ENCODE results near the gene IGSF5. TPM values are rescaled to one million over a fixed set of nuclear protein-coding genes. Genes with fewer than 3 reads are reported as not detected.

Gene IGSF5
- total RNA-seq, 1 donor from 2014 or later, result 0.64 TPM

DNA sequence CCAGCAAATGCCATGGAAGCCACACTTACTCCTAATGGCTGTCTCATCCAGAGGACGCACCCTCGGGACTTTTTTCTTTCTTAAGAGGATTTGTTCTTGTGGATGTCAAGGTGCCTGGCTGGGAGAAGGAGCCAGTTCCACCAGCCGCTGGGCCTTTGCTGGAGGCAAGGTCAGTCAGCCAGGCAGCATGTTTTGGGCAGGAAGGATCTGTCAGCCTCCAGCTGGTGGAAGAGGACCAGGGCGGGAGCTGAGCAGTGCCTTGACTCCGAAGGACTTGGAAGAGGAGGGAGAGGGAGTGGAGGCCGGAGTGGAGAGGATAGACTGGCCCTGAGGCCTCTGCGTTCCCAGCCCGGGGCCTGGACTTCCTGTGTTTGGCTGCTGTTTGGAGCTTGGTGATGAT lies 5.7 kb downstream of the IGSF5 start:
- Mint-ChIP-seq H3K27me3 (ENCODE audit: low read depth, unreplicated experiment) (peaks cover 1% of the 10 kb centered on the region), H3K4me3 (ENCODE audit: unreplicated experiment) (no peak overlapping the region), H3K4me1 (ENCODE audit: low read depth, unreplicated experiment) (no peaks in the 10 kb centered on the region), H3K9me3 (ENCODE audit: unreplicated experiment) (no peaks in the 10 kb centered on the region), H3K36me3 (ENCODE audit: low read depth, unreplicated experiment) (no peaks in the 10 kb centered on the region), H3K27ac (ENCODE audit: unreplicated experiment) (no peak overlapping the region)
- Histone ChIP-seq H3K27me3 (ENCODE audit: insufficient read depth, low read length) (no peaks in the 10 kb centered on the region), H3K4me2 (ENCODE audit: low read length) (no peak overlapping the region), H3K36me3 (ENCODE audit: insufficient read depth, low read length) (no peaks in the 10 kb centered on the region), H3K4me1 (ENCODE audit: insufficient read depth, low read length) (no peaks in the 10 kb centered on the region), H3K4me3 (ENCODE audit: insufficient read depth, low read depth, low read length) (no peak overlapping the region), H3K27ac (ENCODE audit: low read depth, low read length) (no peak overlapping the region), H3K79me2 (ENCODE audit: insufficient read depth, low read length) (no peaks in the 10 kb centered on the region), H3K9me3 (ENCODE audit: insufficient read depth, low read depth, low read length) (no peaks in the 10 kb centered on the region), H2AFZ (ENCODE audit: low read depth, low read length) (no peak overlapping the region), H4K20me1 (ENCODE audit: insufficient read depth, low read length) (no peaks in the 10 kb centered on the region), H3K9ac (ENCODE audit: low read length) (no peak overlapping the region)
- no peak for TF ChIP-seq EZH2 (IDR thresholded peaks at IDR 0.05; ENCODE audit: insufficient read depth, low read length)
- TF ChIP-seq, protein P1, sequence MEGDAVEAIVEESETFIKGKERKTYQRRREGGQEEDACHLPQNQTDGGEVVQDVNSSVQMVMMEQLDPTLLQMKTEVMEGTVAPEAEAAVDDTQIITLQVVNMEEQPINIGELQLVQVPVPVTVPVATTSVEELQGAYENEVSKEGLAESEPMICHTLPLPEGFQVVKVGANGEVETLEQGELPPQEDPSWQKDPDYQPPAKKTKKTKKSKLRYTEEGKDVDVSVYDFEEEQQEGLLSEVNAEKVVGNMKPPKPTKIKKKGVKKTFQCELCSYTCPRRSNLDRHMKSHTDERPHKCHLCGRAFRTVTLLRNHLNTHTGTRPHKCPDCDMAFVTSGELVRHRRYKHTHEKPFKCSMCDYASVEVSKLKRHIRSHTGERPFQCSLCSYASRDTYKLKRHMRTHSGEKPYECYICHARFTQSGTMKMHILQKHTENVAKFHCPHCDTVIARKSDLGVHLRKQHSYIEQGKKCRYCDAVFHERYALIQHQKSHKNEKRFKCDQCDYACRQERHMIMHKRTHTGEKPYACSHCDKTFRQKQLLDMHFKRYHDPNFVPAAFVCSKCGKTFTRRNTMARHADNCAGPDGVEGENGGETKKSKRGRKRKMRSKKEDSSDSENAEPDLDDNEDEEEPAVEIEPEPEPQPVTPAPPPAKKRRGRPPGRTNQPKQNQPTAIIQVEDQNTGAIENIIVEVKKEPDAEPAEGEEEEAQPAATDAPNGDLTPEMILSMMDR (IDR thresholded peaks at IDR 0.05; ENCODE audit: insufficient read depth, low read depth, low read length), result no peak
- FAIRE-seq (no peak), DNase-seq (ENCODE audit: low read depth) (no peak)

DNA sequence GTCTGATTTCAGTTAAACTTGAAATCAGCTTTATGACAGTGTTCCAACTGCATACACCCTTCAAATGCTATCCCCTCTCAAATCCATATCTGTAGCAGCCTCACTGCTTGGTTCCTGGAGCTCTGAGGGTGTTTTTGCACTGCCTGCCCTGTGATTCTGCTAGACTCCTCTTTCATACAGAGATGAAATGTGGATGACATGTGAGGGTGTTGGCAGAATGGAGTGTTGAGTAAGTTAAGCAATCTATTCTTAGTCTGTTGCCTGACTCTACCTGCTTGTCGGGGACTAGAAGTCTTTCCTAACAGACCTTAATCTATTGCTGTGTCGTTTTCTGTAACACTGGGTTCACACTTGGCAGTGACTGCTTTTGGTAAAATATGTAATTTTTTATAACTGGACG lies 9.8 kb downstream of the IGSF5 start:
- Histone ChIP-seq H3K9ac (ENCODE audit: low read length) (no peak overlapping the region), H3K4me2 (ENCODE audit: low read length) (no peak overlapping the region), H2AFZ (ENCODE audit: low read depth, low read length) (no peak overlapping the region), H3K4me3 (ENCODE audit: insufficient read depth, low read depth, low read length) (no peak overlapping the region), H4K20me1 (ENCODE audit: insufficient read depth, low read length) (no peaks in the 10 kb centered on the region), H3K27me3 (ENCODE audit: insufficient read depth, low read length) (no peaks in the 10 kb centered on the region), H3K4me1 (ENCODE audit: insufficient read depth, low read length) (no peaks in the 10 kb centered on the region), H3K9me3 (ENCODE audit: insufficient read depth, low read depth, low read length) (no peaks in the 10 kb centered on the region), H3K79me2 (ENCODE audit: insufficient read depth, low read length) (no peaks in the 10 kb centered on the region), H3K36me3 (ENCODE audit: insufficient read depth, low read length) (no peaks in the 10 kb centered on the region), H3K27ac (ENCODE audit: low read depth, low read length) (no peak overlapping the region)
- H3K27me3 Mint-ChIP-seq (ENCODE audit: low read depth, unreplicated experiment), result peaks cover 5% of the 10 kb centered on the region
- no peak overlapping the region for H3K27ac Mint-ChIP-seq (ENCODE audit: unreplicated experiment)
- no peaks in the 10 kb centered on the region for H3K9me3 Mint-ChIP-seq (ENCODE audit: unreplicated experiment)
- FAIRE-seq, result no peak
- no peaks in the 10 kb centered on the region for H3K36me3 Mint-ChIP-seq (ENCODE audit: low read depth, unreplicated experiment)
- no peak for DNase-seq (ENCODE audit: low read depth)
- TF ChIP-seq EZH2 (IDR thresholded peaks at IDR 0.05; ENCODE audit: insufficient read depth, low read length), result no peak
- TF ChIP-seq, protein P1 (IDR thresholded peaks at IDR 0.05; ENCODE audit: insufficient read depth, low read depth, low read length), result no peak
- no peak overlapping the region for H3K4me3 Mint-ChIP-seq (ENCODE audit: unreplicated experiment)
- H3K4me1 Mint-ChIP-seq (ENCODE audit: low read depth, unreplicated experiment), result no peaks in the 10 kb centered on the region

DNA sequence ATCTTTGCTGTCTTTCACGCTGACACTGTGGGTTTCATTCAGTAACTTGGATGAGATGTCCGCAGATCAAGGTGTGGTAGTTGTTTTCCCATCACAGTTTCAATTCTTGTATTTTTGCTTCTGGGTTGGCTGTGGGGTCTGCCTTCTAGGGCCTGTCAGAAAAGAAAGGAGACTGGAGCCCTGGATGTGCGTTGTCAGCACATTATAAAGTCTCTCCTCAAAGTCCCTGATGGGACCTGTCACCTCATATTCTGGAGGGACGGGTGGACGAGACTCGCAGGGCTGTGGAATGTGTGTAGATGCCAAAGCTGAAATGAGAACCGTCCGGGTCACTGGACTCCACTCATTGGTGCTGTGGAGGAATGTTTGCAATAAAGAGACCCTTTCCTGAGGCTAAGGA lies 11.3 kb downstream of the IGSF5 start:
- DNase-seq (ENCODE audit: low read depth), result no peak
- Mint-ChIP-seq H3K27me3 (ENCODE audit: low read depth, unreplicated experiment) (peaks cover 4% of the 10 kb centered on the region), H3K4me3 (ENCODE audit: unreplicated experiment) (no peak overlapping the region), H3K27ac (ENCODE audit: unreplicated experiment) (no peak overlapping the region), H3K4me1 (ENCODE audit: low read depth, unreplicated experiment) (no peaks in the 10 kb centered on the region), H3K36me3 (ENCODE audit: low read depth, unreplicated experiment) (no peaks in the 10 kb centered on the region), H3K9me3 (ENCODE audit: unreplicated experiment) (no peaks in the 10 kb centered on the region)
- no peaks in the 10 kb centered on the region for H3K4me1 ChIP-seq (ENCODE audit: insufficient read depth, low read length)
- H3K9me3 ChIP-seq (ENCODE audit: insufficient read depth, low read depth, low read length), result no peaks in the 10 kb centered on the region
- H3K27me3 ChIP-seq (ENCODE audit: insufficient read depth, low read length), result no peaks in the 10 kb centered on the region
- H3K27ac ChIP-seq (ENCODE audit: low read depth, low read length), result no peak overlapping the region
- no peak overlapping the region for H3K4me3 ChIP-seq (ENCODE audit: insufficient read depth, low read depth, low read length)
- H3K9ac ChIP-seq (ENCODE audit: low read length), result no peak overlapping the region
- no peaks in the 10 kb centered on the region for H4K20me1 ChIP-seq (ENCODE audit: insufficient read depth, low read length)
- H3K36me3 ChIP-seq (ENCODE audit: insufficient read depth, low read length), result no peaks in the 10 kb centered on the region
- FAIRE-seq, result no peak
- TF ChIP-seq, protein P1 (IDR thresholded peaks at IDR 0.05; ENCODE audit: insufficient read depth, low read depth, low read length), result no peak
- TF ChIP-seq EZH2 (IDR thresholded peaks at IDR 0.05; ENCODE audit: insufficient read depth, low read length), result no peak
- H3K79me2 ChIP-seq (ENCODE audit: insufficient read depth, low read length), result no peaks in the 10 kb centered on the region
- H3K4me2 ChIP-seq (ENCODE audit: low read length), result no peak overlapping the region
- H2AFZ ChIP-seq (ENCODE audit: low read depth, low read length), result no peak overlapping the region
